Body of pancreas (tissue), 4 donors: Measurements from ENCODE around the gene NPW. TPM values are rescaled to one million over a fixed set of nuclear protein-coding genes. Genes with fewer than 3 reads are reported as not detected.

Experiments
- ATAC-seq: fragments of 150-250 bp; one replicate; pipeline ENCODE4 v1.9.1; 2016
- DNase-seq, 4 donors: peaks; one replicate each; pipeline ENCODE4 v3.0.0-alpha.2; 2019
- H3K27ac ChIP-seq, 4 donors: fragments of 200-600 bp; sonication (generic); 1 replicate in 3 of 4; 2 replicates in 1 of 4; pipeline versions ENCODE4 v1.5.1 to v1.6.1; 2016 to 2019; ENCODE audit warnings: mild to moderate bottlenecking in 1 of 4, mixed read lengths in 1 of 4, moderate library complexity in 1 of 4
- H3K27me3 ChIP-seq, 2 donors: fragments of 200-600 bp; sonication (generic); one replicate each; pipeline ENCODE4 v1.6.0; 2016; ENCODE audit warnings: mild to moderate bottlenecking in 1 of 2
- H3K36me3 ChIP-seq, 2 donors: fragments of 200-600 bp; sonication (generic); replicated peaks in 1 of 2; 2 replicates each; pipeline ENCODE4 v1.5.1; 2016; ENCODE audit warnings: low read depth in 2 of 2; ENCODE audit not compliant: insufficient read depth in 1 of 2
- H3K4me1 ChIP-seq: fragments of 200-600 bp; sonication (generic); one replicate; pipeline ENCODE4 v1.6.0; 2016
- H3K4me3 ChIP-seq, 2 donors: fragments of 200-600 bp; sonication (generic); 1 replicate in 1 of 2; 2 replicates in 1 of 2; pipeline ENCODE4 v1.5.1; 2016 to 2019
- H3K9me3 ChIP-seq, 3 donors: fragments of 200-600 bp; sonication (generic); 1 replicate in 2 of 3; 2 replicates in 1 of 3; pipeline ENCODE4 v1.5.1; 2016
- POLR2A ChIP-seq, 3 donors: fragments of 450-650 bp; IDR thresholded peaks; one replicate each; pipeline ENCODE4 v1.6.1; 2016; ENCODE audit warnings: antibody characterized with exemption in 3 of 3, mild to moderate bottlenecking in 2 of 3
- WGBS, 2 donors: methylation state at CpG; one replicate each; pipeline ENCODE4 v1.1.5; 2017; 5-methylcytosine and 5-hydroxymethylcytosine counted together
- intact Hi-C: fragments of 100-400 bp; cut with DNase I; formaldehyde crosslinking; loops from one replicate; pipeline ENCODE4 v1.15.1; 2023
- total RNA-seq, 2 donors: library from RNA; depleted of rRNA; stranded (reverse); fragments of >200 nt; gene quantifications; one replicate each; pipeline ENCODE4 v1.1.0, GENCODE V29; 2016
- TF ChIP-seq, protein P1 (sequence below), 7 experiments: fragments of 450-650 bp in 4 of 7; fragments of 200-600 bp in 3 of 7; sonication (generic) in 3 of 7; IDR thresholded peaks; one replicate each; pipeline ENCODE4 v1.5.1; 2016 to 2019; ENCODE audit warnings: antibody characterized with exemption in 7 of 7

NPW gene
- total RNA-seq, 2 donors from 2014 or later, result not detected

DNA sequence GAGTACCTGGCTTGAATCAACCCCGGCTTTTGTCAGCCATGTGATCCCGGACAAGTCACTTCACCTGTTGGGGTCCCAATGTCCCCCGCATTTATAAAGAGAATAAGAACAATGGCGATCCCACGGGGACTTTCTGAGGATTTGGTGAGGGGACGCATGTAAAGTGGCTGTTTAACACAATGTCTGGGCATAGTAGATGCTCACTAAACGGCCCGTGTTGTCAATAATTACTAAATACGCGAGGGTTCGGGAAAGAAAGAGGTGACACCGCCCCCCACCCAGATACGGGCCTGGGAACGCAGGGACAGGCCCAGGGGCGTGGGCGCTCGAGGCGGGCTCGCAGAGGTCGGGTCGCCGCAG is 28.0 kb upstream of the NPW start:
- peaks cover 36% of the 10 kb centered on the region for H3K4me1 ChIP-seq
- no peak for TF ChIP-seq POLR2A (IDR thresholded peaks at IDR 0.05)
- TF ChIP-seq, protein P1, sequence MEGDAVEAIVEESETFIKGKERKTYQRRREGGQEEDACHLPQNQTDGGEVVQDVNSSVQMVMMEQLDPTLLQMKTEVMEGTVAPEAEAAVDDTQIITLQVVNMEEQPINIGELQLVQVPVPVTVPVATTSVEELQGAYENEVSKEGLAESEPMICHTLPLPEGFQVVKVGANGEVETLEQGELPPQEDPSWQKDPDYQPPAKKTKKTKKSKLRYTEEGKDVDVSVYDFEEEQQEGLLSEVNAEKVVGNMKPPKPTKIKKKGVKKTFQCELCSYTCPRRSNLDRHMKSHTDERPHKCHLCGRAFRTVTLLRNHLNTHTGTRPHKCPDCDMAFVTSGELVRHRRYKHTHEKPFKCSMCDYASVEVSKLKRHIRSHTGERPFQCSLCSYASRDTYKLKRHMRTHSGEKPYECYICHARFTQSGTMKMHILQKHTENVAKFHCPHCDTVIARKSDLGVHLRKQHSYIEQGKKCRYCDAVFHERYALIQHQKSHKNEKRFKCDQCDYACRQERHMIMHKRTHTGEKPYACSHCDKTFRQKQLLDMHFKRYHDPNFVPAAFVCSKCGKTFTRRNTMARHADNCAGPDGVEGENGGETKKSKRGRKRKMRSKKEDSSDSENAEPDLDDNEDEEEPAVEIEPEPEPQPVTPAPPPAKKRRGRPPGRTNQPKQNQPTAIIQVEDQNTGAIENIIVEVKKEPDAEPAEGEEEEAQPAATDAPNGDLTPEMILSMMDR (IDR thresholded peaks at IDR 0.05), result no peak
- 19 to 26% methylated on average over 15 to 22 of the region's 22 CpGs for WGBS, 2 donors
- DNase-seq (no peak), ATAC-seq (no peak)
- H3K27me3 ChIP-seq, result peaks cover 0 to 19% of the 10 kb centered on the region in 2 donors
- no peak overlapping the region for H3K4me3 ChIP-seq
- peak overlapping the region in 2 of 4 donors; percentile 17 to 52 for H3K27ac ChIP-seq
- H3K9me3 ChIP-seq, result no peaks in the 10 kb centered on the region
- intact Hi-C loops, result no loop called here
- no peaks in the 10 kb centered on the region for H3K36me3 ChIP-seq

DNA sequence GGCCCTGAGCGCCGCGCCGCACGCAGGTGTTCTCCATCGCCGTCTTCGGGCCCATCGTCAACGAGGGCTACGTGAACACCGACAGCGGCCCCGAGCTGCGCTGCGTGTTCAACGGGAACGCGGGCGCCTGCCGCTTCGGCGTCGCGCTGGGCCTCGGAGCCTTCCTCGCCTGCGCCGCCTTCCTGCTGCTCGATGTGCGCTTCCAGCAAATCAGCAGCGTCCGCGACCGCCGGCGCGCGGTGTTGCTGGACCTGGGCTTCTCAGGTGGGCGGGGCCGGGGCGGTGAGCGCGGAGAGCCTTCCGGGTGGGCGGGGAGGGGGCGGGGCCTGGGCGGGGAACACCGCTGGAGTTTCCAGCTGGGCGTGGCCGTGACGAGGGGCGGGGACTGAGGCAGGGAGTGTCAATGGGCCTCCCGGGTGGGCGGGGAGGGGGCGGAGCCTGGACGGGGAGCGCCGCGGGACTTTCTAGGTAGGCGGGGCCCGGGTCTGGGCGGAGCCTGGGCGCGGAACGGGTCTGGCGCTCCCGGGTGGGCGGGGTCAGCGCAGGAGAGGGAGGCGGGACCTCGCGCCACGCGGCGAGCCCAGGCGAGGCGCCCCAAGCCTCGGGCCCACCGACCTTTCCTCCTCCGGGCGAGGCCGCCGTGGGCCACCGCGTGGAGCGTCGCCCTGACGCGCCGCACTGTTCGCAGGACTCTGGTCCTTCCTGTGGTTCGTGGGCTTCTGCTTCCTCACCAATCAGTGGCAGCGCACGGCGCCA is 27.5 kb upstream of the NPW start:
- Histone ChIP-seq H3K4me1 (peaks cover 36% of the 10 kb centered on the region), H3K9me3 (no peaks in the 10 kb centered on the region), H3K4me3 (no peak overlapping the region), H3K27me3 (peaks cover 0 to 19% of the 10 kb centered on the region in 2 donors), H3K36me3 (no peaks in the 10 kb centered on the region), H3K27ac (peak overlapping the region in 2 of 4 donors; percentile 17 to 52)
- ATAC-seq, result peak; percentile 74
- peak in 1 of 3 donors; percentile 14 for TF ChIP-seq POLR2A (IDR thresholded peaks at IDR 0.05)
- TF ChIP-seq, protein P1 (IDR thresholded peaks at IDR 0.05), result no peak
- 8 to 50% methylated on average over 2 to 77 of the region's 96 CpGs for WGBS, 2 donors
- DNase-seq, result peak; percentile 90 to 95 (median 92)
- intact Hi-C loops, result no loop called here

DNA sequence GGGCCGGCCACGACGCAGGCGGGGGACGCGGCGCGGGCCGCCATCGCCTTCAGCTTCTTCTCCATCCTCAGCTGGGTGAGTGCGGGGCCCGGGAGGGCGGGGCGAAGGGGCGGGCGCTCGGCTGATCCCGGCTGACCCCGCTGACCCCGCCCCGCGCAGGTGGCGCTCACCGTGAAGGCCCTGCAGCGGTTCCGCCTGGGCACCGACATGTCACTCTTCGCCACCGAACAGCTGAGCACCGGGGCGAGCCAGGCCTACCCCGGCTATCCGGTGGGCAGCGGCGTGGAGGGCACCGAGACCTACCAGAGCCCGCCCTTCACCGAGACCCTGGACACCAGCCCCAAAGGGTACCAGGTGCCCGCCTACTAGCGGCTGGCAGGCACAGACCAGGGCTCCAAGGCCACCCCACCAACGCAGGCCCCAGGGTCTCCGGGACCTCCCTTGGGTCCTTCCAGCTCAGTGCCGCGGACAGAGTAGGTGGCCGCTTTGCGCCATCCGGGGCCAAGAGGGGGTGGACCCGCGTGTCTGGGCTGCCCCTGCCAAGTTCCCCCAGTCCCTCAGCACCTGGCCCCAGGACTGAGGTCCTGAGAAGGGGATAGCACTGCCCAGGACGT is 26.8 kb upstream of the NPW start:
- Histone ChIP-seq H3K27ac (no peak overlapping the region), H3K9me3 (no peaks in the 10 kb centered on the region), H3K4me3 (no peak overlapping the region), H3K4me1 (peaks cover 36% of the 10 kb centered on the region), H3K36me3 (peaks cover 0 to under 1% of the 10 kb centered on the region in 2 donors), H3K27me3 (peaks cover 0 to 19% of the 10 kb centered on the region in 2 donors)
- 53% methylated on average over 44 of the region's 50 CpGs; no CpG with 5 or more reads in 1 of the 2 donors for WGBS, 2 donors
- ATAC-seq (no peak), DNase-seq (no peak)
- TF ChIP-seq, protein P1 (IDR thresholded peaks at IDR 0.05), result no peak
- no peak for TF ChIP-seq POLR2A (IDR thresholded peaks at IDR 0.05)
- intact Hi-C loops, result no loop called here

DNA sequence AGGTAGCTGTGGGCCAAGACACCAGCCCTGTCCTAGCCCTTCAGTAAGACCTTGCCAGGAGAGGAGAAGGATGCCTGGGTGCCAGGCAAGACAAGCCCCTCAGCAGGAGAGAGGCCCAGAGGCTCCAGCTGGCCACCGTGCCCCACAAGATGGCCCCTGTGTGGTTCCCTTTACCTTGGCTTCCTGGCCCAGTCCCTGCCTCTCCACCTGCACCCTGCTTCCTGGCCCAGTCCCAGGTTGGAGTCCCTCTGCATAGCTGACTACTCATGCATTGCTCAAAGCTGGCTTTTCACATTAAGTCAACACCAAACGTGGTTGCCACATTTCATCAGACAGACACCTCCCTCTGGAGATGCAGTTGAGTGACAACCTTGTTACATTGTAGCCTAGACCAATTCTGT is 25.9 kb upstream of the NPW start:
- peaks cover 4 to 5% of the 10 kb centered on the region in 2 donors for H3K36me3 ChIP-seq
- peaks cover 29% of the 10 kb centered on the region for H3K4me1 ChIP-seq
- ATAC-seq (no peak), DNase-seq (no peak)
- 43 to 53% methylated on average over 2 of the region's 2 CpGs for WGBS, 2 donors
- peaks cover 0 to 16% of the 10 kb centered on the region in 2 donors for H3K27me3 ChIP-seq
- H3K9me3 ChIP-seq, result no peaks in the 10 kb centered on the region
- intact Hi-C loops, result no loop called here
- no peak overlapping the region for H3K4me3 ChIP-seq
- H3K27ac ChIP-seq, result no peak overlapping the region
- TF ChIP-seq, protein P1 (IDR thresholded peaks at IDR 0.05), result no peak
- TF ChIP-seq POLR2A (IDR thresholded peaks at IDR 0.05), result no peak
